Uterus (tissue), 2 donors: ENCODE measurements around the gene MSMP.

Source experiments
- POLR2A ChIP-seq, 2 donors: fragments of 450-650 bp; IDR thresholded peaks; one replicate each; pipeline ENCODE4 v1.6.1; 2016; ENCODE audit warnings: antibody characterized with exemption in 2 of 2, mild to moderate bottlenecking in 1 of 2, moderate library complexity in 1 of 2
- TF ChIP-seq, protein P1 (sequence below), 4 experiments: fragments of 200-600 bp in 2 of 4; fragments of 450-650 bp in 2 of 4; sonication (generic) in 2 of 4; IDR thresholded peaks; one replicate each; pipeline ENCODE4 v1.5.1; 2016 to 2019; ENCODE audit warnings: antibody characterized with exemption in 4 of 4, mild to moderate bottlenecking in 2 of 4, moderate library complexity in 1 of 4

DNA sequence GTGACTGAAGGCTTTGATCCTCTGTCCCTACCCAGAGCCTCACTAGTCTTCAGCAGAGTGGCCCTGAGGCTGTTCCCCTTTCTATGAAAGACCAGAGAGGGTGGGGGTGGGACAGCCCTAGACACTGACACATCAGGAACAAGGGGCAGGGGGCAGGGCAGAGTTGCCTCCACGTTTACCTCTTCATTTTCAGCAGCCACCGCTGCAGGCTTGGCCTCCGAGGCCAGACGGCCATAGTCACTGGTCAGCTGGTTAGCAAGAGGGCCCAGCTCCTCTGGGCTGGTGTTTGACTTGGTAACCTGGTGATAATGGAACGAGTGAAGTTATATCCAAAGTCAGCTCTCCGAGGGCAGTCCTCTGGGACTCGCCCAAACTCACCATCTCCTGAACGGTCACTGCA, 48.7 kb downstream of the MSMP start:
- TF ChIP-seq, protein P1, sequence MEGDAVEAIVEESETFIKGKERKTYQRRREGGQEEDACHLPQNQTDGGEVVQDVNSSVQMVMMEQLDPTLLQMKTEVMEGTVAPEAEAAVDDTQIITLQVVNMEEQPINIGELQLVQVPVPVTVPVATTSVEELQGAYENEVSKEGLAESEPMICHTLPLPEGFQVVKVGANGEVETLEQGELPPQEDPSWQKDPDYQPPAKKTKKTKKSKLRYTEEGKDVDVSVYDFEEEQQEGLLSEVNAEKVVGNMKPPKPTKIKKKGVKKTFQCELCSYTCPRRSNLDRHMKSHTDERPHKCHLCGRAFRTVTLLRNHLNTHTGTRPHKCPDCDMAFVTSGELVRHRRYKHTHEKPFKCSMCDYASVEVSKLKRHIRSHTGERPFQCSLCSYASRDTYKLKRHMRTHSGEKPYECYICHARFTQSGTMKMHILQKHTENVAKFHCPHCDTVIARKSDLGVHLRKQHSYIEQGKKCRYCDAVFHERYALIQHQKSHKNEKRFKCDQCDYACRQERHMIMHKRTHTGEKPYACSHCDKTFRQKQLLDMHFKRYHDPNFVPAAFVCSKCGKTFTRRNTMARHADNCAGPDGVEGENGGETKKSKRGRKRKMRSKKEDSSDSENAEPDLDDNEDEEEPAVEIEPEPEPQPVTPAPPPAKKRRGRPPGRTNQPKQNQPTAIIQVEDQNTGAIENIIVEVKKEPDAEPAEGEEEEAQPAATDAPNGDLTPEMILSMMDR (IDR thresholded peaks at IDR 0.05), result no peak
- no peak for TF ChIP-seq POLR2A (IDR thresholded peaks at IDR 0.05)
